ENCODE results near the gene FBXO36. TPM values are rescaled to one million over a fixed set of nuclear protein-coding genes. Genes with fewer than 3 reads are reported as not detected.

The FBXO36 gene
- polyA plus RNA-seq, 2 of the 4 experiments (the other 2 are of a cell fraction): 2.0 to 5.5 TPM

DNA sequence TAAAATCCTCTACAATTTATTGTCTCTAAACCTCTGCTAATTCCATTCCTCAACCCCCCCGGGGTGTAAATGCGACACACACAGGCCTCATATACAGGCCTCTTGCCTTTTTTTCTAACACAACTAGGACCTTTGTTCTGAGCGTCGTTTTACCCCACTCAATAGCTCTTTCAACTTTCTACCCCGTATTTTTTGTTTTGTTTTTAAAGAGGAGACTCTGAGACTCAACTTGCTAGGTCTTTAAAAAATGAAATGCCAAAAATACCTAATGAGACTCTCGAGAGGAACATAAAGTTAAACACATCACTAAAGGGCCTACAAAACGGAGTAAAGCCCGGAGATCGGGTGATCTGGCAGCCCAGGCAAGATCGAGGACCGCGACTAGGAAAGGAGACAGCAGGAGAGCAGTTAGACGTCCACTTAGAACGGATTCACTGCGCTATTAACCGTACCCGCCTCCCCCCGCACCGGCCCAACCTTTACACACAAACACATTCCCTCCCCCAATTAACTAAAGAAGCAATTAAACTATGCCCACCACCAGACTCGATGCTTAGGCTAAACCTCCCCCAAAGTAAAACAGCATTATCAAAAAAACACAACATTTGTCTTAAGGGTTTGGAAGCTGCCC lies 2.2 kb upstream of the FBXO36 start:
- no peak for FAIRE-seq
- no peak for ATAC-seq
- peak overlapping the region; percentile 99 to 100 for H3K27ac ChIP-seq
- DNase-seq (ENCODE audit: low read depth in 1 of 2, low spot score in 1 of 2): no peak
- no peaks in the 10 kb centered on the region for H3K9me3 ChIP-seq
- POLR2A ChIA-PET: interaction anchor here (0.7 kb wide), 1 partner anchor 489 kb away, joined by 3 read pairs; no protein-coding TSS in a partner anchor
- H3K4me2 ChIP-seq: peak overlapping the region; percentile 91
- no peak for TF ChIP-seq JUNB (IDR thresholded peaks at IDR 0.05)
- TF ChIP-seq, protein P1, sequence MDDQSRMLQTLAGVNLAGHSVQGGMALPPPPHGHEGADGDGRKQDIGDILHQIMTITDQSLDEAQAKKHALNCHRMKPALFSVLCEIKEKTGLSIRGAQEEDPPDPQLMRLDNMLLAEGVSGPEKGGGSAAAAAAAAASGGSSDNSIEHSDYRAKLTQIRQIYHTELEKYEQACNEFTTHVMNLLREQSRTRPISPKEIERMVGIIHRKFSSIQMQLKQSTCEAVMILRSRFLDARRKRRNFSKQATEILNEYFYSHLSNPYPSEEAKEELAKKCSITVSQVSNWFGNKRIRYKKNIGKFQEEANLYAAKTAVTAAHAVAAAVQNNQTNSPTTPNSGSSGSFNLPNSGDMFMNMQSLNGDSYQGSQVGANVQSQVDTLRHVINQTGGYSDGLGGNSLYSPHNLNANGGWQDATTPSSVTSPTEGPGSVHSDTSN (IDR thresholded peaks at IDR 0.05): no peak
- TF ChIP-seq, protein P2, sequence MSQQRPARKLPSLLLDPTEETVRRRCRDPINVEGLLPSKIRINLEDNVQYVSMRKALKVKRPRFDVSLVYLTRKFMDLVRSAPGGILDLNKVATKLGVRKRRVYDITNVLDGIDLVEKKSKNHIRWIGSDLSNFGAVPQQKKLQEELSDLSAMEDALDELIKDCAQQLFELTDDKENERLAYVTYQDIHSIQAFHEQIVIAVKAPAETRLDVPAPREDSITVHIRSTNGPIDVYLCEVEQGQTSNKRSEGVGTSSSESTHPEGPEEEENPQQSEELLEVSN (IDR thresholded peaks at IDR 0.05; ENCODE audit: borderline replicate concordance, low read depth): no peak
- no peak for TF ChIP-seq TP53 (CRISPR knock-in tag; IDR thresholded peaks at IDR 0.05)
- peak overlapping the region; percentile 97 for H3K4me3 ChIP-seq
- CTCF ChIA-PET: interaction anchor here (0.6 to 2.1 kb wide), 2 partner anchors 9 to 18 kb away, joined by 6 to 7 read pairs; no protein-coding TSS in a partner anchor
- WGBS (ENCODE audit: missing lambda C conversion rate): 19% methylated on average over 20 of the region's 20 CpGs
- H3K4me1 ChIP-seq: peaks cover 11% of the 10 kb centered on the region; the same call in 2 of the 3 replicates

DNA sequence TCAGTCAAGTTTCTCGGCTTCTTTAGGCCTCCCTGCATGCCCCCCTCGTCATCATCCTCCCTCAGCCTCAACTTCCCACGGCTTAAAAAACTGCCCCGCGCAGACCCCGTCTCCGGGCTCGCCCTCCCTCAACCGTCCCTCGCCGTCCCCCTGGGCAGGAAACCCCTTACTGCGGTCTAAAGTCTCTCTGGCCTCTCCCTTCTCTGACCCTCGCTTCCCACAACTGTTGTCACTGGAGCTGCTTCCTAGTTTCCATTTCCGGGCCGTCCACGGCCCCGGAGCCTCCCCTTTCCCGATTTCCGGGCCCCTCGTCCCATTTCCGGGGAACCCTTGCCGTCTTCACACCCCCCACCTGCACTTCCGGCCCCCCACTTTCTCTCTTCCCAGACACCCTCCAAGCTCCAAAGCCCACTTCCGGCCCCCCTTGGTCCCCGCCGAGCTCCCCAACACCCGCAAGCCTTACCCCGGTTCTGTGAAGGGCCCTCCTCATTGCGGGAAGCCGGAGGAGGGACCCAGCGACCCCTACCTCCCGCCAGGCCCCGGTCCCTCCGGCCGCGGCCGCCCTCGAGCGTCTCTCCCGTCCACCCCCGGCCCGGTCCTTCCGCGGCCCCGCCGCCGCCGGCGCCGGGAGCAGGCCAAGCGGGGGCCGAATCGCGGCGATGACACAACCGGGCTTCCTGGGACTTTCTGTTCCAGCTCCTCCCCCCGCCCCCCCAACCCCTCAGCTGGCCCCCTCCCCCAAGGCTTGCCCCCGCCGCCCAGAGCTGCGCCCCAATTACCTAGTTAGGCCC lies 1.0 kb upstream of the FBXO36 start:
- 3% methylated on average over 26 of the region's 60 CpGs for WGBS (ENCODE audit: missing lambda C conversion rate)
- Histone ChIP-seq H3K4me1 (peaks cover 11% of the 10 kb centered on the region; the same call in 2 of the 3 replicates), H3K4me3 (peak overlapping the region; percentile 97), H3K27ac (peak overlapping the region; percentile 99 to 100), H3K4me2 (peak overlapping the region; percentile 91), H3K9me3 (no peaks in the 10 kb centered on the region)
- ChIA-PET CTCF (interaction anchor here (0.6 to 1.0 kb wide), 3 partner anchors 17 to 373 kb away, joined by 3 read pairs; no protein-coding TSS in a partner anchor), POLR2A (interaction anchor here (0.6 to 0.9 kb wide), 4 partner anchors 10 to 120 kb away, joined by 3 to 6 read pairs (median 4); no protein-coding TSS in a partner anchor)
- DNase-seq (ENCODE audit: low read depth in 1 of 2, low spot score in 1 of 2) (peak; percentile 51 to 62), ATAC-seq (peak; percentile 54 to 67), FAIRE-seq (no peak)
- TF ChIP-seq PHF8 (IDR thresholded peaks at IDR 0.05; ENCODE audit: borderline replicate concordance, low read depth) (peak; percentile 39; the same call in 1 of the 2 replicates), ZFP36 (IDR thresholded peaks at IDR 0.05; ENCODE audit: borderline replicate concordance, partially characterized antibody) (no peak), BHLHE40 (IDR thresholded peaks at IDR 0.05; ENCODE audit: low read depth, low read length) (no peak), EP300 (IDR thresholded peaks at IDR 0.05) (no peak), TFCP2L1 (CRISPR knock-in tag; IDR thresholded peaks at IDR 0.05) (no peak), RFX5 (IDR thresholded peaks at IDR 0.05) (no peak), GATA3 (IDR thresholded peaks at IDR 0.05; ENCODE audit: borderline replicate concordance) (no peak), HOXB13 (CRISPR knock-in tag; IDR thresholded peaks at IDR 0.05; ENCODE audit: low read depth) (no peak), CBX8 (IDR thresholded peaks at IDR 0.05) (no peak), JUN (IDR thresholded peaks at IDR 0.05) (no peak; a peak in 1 of 5 replicates), ZNF302 (CRISPR knock-in tag; IDR thresholded peaks at IDR 0.05) (no peak), FOSB (CRISPR knock-in tag; IDR thresholded peaks at IDR 0.05) (no peak), NPAS2 (CRISPR knock-in tag; IDR thresholded peaks at IDR 0.05; ENCODE audit: borderline replicate concordance) (no peak), KDM5A (IDR thresholded peaks at IDR 0.05) (no peak), RAD21 (conservative IDR thresholded peaks at IDR 0.05 in 1 of 2, IDR thresholded peaks at IDR 0.05 in 1 of 2) (no peak), HOXB5 (CRISPR knock-in tag; IDR thresholded peaks at IDR 0.05) (no peak), CHD2 (IDR thresholded peaks at IDR 0.05; ENCODE audit: low read length, partially characterized antibody) (no peak)
- TF ChIP-seq, protein P2 (IDR thresholded peaks at IDR 0.05; ENCODE audit: borderline replicate concordance, low read depth): 0 out of 2 replicates have a peak, but pooled peaks have one; percentile 11
- TF ChIP-seq, protein P3, sequence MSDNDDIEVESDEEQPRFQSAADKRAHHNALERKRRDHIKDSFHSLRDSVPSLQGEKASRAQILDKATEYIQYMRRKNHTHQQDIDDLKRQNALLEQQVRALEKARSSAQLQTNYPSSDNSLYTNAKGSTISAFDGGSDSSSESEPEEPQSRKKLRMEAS (IDR thresholded peaks at IDR 0.05): 0 out of 2 replicates have a peak, but pooled peaks have one; percentile 13
- TF ChIP-seq, protein P4, sequence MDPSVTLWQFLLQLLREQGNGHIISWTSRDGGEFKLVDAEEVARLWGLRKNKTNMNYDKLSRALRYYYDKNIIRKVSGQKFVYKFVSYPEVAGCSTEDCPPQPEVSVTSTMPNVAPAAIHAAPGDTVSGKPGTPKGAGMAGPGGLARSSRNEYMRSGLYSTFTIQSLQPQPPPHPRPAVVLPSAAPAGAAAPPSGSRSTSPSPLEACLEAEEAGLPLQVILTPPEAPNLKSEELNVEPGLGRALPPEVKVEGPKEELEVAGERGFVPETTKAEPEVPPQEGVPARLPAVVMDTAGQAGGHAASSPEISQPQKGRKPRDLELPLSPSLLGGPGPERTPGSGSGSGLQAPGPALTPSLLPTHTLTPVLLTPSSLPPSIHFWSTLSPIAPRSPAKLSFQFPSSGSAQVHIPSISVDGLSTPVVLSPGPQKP (IDR thresholded peaks at IDR 0.05; ENCODE audit: low read depth, low read length): no peak
- TF ChIP-seq, protein P5, sequence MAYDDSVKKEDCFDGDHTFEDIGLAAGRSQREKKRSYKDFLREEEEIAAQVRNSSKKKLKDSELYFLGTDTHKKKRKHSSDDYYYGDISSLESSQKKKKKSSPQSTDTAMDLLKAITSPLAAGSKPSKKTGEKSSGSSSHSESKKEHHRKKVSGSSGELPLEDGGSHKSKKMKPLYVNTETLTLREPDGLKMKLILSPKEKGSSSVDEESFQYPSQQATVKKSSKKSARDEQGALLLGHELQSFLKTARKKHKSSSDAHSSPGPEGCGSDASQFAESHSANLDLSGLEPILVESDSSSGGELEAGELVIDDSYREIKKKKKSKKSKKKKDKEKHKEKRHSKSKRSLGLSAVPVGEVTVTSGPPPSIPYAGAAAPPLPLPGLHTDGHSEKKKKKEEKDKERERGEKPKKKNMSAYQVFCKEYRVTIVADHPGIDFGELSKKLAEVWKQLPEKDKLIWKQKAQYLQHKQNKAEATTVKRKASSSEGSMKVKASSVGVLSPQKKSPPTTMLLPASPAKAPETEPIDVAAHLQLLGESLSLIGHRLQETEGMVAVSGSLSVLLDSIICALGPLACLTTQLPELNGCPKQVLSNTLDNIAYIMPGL (CRISPR knock-in tag; IDR thresholded peaks at IDR 0.05; ENCODE audit: borderline replicate concordance): no peak

All from A549 (cell line).